ENCODE results near the gene AGBL2. TPM values are rescaled to one million over a fixed set of nuclear protein-coding genes. Genes with fewer than 3 reads are reported as not detected.

The AGBL2 gene
- total and polyA plus RNA-seq, 9 of the 15 experiments (the other 6 are each of a cell fraction or from before 2014, with no cell fraction given) = 0.57 to 6.5 (median 1.3) TPM

GRCh38 chr11:47616726-47617416 lies 98.3 kb downstream of the AGBL2 start (continued):
- TF ChIP-seq ARID4B (CRISPR knock-in tag; IDR thresholded peaks at IDR 0.05) (no peak), ZNF395 (CRISPR knock-in tag; IDR thresholded peaks at IDR 0.05) (no peak), L3MBTL2 (IDR thresholded peaks at IDR 0.05) (no peak), ZHX1 (conservative IDR thresholded peaks at IDR 0.05; ENCODE audit: low read length) (no peak)

Data from K562 (cell line).